Myocyte (in vitro differentiated cells): Measurements from ENCODE around the gene C2orf15. TPM values are rescaled to one million over a fixed set of nuclear protein-coding genes. Genes with fewer than 3 reads are reported as not detected.
"Not testable (repeated sequence)": the region's sequence is repeated elsewhere in the genome, so short reads cannot be mapped to it uniquely, and the experiment has no call there.

ENCODE experiments used
- DNase-seq: peaks from one replicate; pipeline ENCODE4 v3.0.0-alpha.2; 2012; ENCODE audit warnings: low read depth
- total RNA-seq: library from RNA; depleted of rRNA; stranded (reverse); fragments of >200 nt; gene quantifications from 2 replicates; pipeline ENCODE4 v1.2.3, GENCODE V29; 2014

Gene C2orf15
- total RNA-seq, 1 donor from 2014 or later = not detected

- DNase-seq = no peak
Measured at GRCh38 chr2:99159594-99159993, 18.1 kb downstream of the C2orf15 start.

GRCh38 chr2:99166218-99166617, 24.7 kb downstream of the C2orf15 start:
- no peak for DNase-seq

GRCh38 chr2:99169534-99169933, 28.0 kb downstream of the C2orf15 start:
- DNase-seq = no peak

- DNase-seq = no peak
Measured at GRCh38 chr2:99171377-99172140, 30.1 kb downstream of the C2orf15 start.

GRCh38 chr2:99180755-99181623, 39.5 kb downstream of the C2orf15 start, which contains the start of the genes MITD1 and MRPL30:
Gene MITD1, minus strand, starts transcription at chr2:99181058. Its CDS starts 77 bp downstream, at chr2:99180981.
Gene MRPL30, plus strand, starts transcription at chr2:99181184. Its CDS starts 5,020 bp downstream, at chr2:99186204.
- peak; percentile 97 for DNase-seq

- peak; percentile 13 for DNase-seq
Measured at GRCh38 chr2:99181624-99182000, 40.1 kb downstream of the C2orf15 start.

- DNase-seq = no peak
Measured at GRCh38 chr2:99183025-99183424, 41.5 kb downstream of the C2orf15 start.

- DNase-seq = no peak
Measured at GRCh38 chr2:99184811-99185210, 43.3 kb downstream of the C2orf15 start.

- peak; percentile 85 for DNase-seq
Measured at GRCh38 chr2:99187011-99187410, 45.5 kb downstream of the C2orf15 start.

- DNase-seq = no peak
Measured at GRCh38 chr2:99188357-99188756, 46.9 kb downstream of the C2orf15 start.

- DNase-seq = no peak
Measured at GRCh38 chr2:99190548-99190947, 49.0 kb downstream of the C2orf15 start.

GRCh38 chr2:99192364-99192763, 50.9 kb downstream of the C2orf15 start:
- not testable (repeated sequence) for DNase-seq

- no peak for DNase-seq
Measured at GRCh38 chr2:99198103-99198841, 56.8 kb downstream of the C2orf15 start.

- no peak for DNase-seq
Measured at GRCh38 chr2:99200076-99200800, 58.7 kb downstream of the C2orf15 start.

Other genes with a start within 250 kb of the C2orf15 start
- 0.11 and 0.26 TPM in 2 replicates for gene CRACDL, start 205.5 kb upstream of the C2orf15 start, total RNA-seq
- gene TSGA10, start 13.2 kb downstream of the C2orf15 start, total RNA-seq = 2.4 and 5.9 TPM in 2 replicates
- 5.0 and 5.9 TPM in 2 replicates for gene LIPT1, start 13.3 kb downstream of the C2orf15 start, total RNA-seq
- gene MITD1, start 39.4 kb downstream of the C2orf15 start, total RNA-seq = 30.3 and 31.1 TPM in 2 replicates
- 53.2 and 65.8 TPM in 2 replicates for gene MRPL30, start 39.5 kb downstream of the C2orf15 start, total RNA-seq
- not detected in 2 replicates for gene LYG2, start 114.0 kb downstream of the C2orf15 start, total RNA-seq
- 1.3 TPM in 1 of 2 replicates, not detected in the other for gene LYG1, start 159.5 kb downstream of the C2orf15 start, total RNA-seq
- 51.9 and 57.0 TPM in 2 replicates for gene TXNDC9, start 194.6 kb downstream of the C2orf15 start, total RNA-seq
- 19.2 and 22.3 TPM in 2 replicates for gene EIF5B, start 195.7 kb downstream of the C2orf15 start, total RNA-seq